Measurements from ENCODE around the gene CMTM6. TPM values are rescaled to one million over a fixed set of nuclear protein-coding genes. Genes with fewer than 3 reads are reported as not detected.
"Not testable (repeated sequence)": the region's sequence is repeated elsewhere in the genome, so short reads cannot be mapped to it uniquely, and the experiment has no call there.

Gene CMTM6
- total RNA-seq, 1 experiment from 2014 or later, result 39.7 TPM

DNA sequence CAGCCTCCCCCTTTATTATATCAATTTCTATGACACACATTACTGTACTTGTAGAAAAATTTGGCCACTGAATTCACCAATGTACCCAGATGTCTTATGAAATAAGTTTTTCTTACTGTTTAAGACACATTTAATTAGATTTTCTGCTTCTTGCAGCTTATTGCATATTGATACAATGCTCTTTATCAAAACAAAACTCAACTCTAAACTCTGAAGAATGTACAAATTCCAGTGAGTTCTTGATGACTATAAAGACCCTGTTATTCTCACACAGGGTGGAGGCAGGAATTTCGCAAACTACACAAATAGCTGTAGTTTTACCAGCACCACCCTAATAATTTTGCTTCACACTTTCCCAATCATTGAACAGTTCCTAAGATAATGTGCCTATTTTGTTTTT, 22.0 kb downstream of the CMTM6 start:
- Mint-ChIP-seq H3K27ac (ENCODE audit: unreplicated experiment) (no peak overlapping the region), H3K27me3 (ENCODE audit: insufficient read depth, unreplicated experiment) (no peaks in the 10 kb centered on the region), H3K4me1 (ENCODE audit: low read depth, unreplicated experiment) (peaks cover 9% of the 10 kb centered on the region), H3K4me3 (ENCODE audit: unreplicated experiment) (no peak overlapping the region), H3K36me3 (ENCODE audit: insufficient read depth, unreplicated experiment) (peaks cover 38% of the 10 kb centered on the region), H3K9me3 (ENCODE audit: unreplicated experiment) (no peaks in the 10 kb centered on the region)
- CTCF ChIA-PET, result no interaction called here
- BruUV-seq (replicated peaks), result no TSS peak
- intact Hi-C loops (cut with micrococcal nuclease; ENCODE audit: unreplicated experiment), result no loop called here
- Histone ChIP-seq H3K4me3 (ENCODE audit: low read depth, low read length) (no peak overlapping the region), H3K4me1 (no peaks in the 10 kb centered on the region), H3K9me3 (no peaks in the 10 kb centered on the region), H3K27me3 (replicated peaks; ENCODE audit: control insufficient read depth, insufficient read depth, low read length) (no peaks in the 10 kb centered on the region), H3K36me3 (ENCODE audit: control insufficient read depth, insufficient read depth, low read length) (no peaks in the 10 kb centered on the region)
- DNase-seq, result no peak
- POLR2A ChIA-PET, result interaction anchor here (0.6 kb wide), 1 partner anchor 22 kb away, joined by 3 read pairs; the partner anchor contains the start of gene CMTM6
- TF ChIP-seq, protein P1, sequence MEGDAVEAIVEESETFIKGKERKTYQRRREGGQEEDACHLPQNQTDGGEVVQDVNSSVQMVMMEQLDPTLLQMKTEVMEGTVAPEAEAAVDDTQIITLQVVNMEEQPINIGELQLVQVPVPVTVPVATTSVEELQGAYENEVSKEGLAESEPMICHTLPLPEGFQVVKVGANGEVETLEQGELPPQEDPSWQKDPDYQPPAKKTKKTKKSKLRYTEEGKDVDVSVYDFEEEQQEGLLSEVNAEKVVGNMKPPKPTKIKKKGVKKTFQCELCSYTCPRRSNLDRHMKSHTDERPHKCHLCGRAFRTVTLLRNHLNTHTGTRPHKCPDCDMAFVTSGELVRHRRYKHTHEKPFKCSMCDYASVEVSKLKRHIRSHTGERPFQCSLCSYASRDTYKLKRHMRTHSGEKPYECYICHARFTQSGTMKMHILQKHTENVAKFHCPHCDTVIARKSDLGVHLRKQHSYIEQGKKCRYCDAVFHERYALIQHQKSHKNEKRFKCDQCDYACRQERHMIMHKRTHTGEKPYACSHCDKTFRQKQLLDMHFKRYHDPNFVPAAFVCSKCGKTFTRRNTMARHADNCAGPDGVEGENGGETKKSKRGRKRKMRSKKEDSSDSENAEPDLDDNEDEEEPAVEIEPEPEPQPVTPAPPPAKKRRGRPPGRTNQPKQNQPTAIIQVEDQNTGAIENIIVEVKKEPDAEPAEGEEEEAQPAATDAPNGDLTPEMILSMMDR (IDR thresholded peaks at IDR 0.05; ENCODE audit: insufficient read depth in 1 of 2, low read depth in 1 of 2, low read length in 1 of 2, severe bottlenecking in 1 of 2, unreplicated experiment in 1 of 2), result no peak

DNA sequence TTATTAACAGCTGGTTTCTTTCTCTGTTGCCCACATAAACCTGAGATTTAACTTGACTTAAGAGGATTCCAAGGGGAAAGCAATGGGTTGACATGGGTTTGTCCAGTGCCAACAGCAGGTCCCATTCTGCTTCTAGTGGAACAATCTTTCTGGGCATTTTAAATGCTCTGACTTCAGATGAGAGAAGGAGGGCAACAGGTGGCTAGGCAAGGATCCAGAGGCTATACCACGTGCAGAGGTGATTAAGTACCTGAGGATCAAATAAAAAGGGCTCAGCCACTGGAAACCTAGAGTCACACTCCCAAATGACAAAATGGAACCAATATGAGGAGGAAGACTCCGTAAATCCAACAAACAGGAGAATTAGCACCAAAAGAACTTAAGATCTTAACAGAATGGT, 28.5 kb downstream of the CMTM6 start:
- intact Hi-C loops (cut with micrococcal nuclease; ENCODE audit: unreplicated experiment), result no loop called here
- Mint-ChIP-seq H3K27ac (ENCODE audit: unreplicated experiment) (no peak overlapping the region), H3K4me3 (ENCODE audit: unreplicated experiment) (no peak overlapping the region), H3K36me3 (ENCODE audit: insufficient read depth, unreplicated experiment) (peaks cover 34% of the 10 kb centered on the region), H3K4me1 (ENCODE audit: low read depth, unreplicated experiment) (no peaks in the 10 kb centered on the region), H3K9me3 (ENCODE audit: unreplicated experiment) (no peaks in the 10 kb centered on the region), H3K27me3 (ENCODE audit: insufficient read depth, unreplicated experiment) (no peaks in the 10 kb centered on the region)
- Histone ChIP-seq H3K4me1 (no peaks in the 10 kb centered on the region), H3K9me3 (no peaks in the 10 kb centered on the region), H3K36me3 (ENCODE audit: control insufficient read depth, insufficient read depth, low read length) (no peaks in the 10 kb centered on the region; the same call in 1 of the 2 replicates), H3K4me3 (ENCODE audit: low read depth, low read length) (no peak overlapping the region), H3K27me3 (replicated peaks; ENCODE audit: control insufficient read depth, insufficient read depth, low read length) (no peaks in the 10 kb centered on the region; the same call in 1 of the 2 replicates)
- CTCF ChIA-PET, result no interaction called here
- DNase-seq, result no peak
- BruUV-seq (replicated peaks), result no TSS peak
- POLR2A ChIA-PET, result no interaction called here
- TF ChIP-seq, protein P1 (IDR thresholded peaks at IDR 0.05; ENCODE audit: insufficient read depth in 1 of 2, low read depth in 1 of 2, low read length in 1 of 2, severe bottlenecking in 1 of 2, unreplicated experiment in 1 of 2), result no peak

DNA sequence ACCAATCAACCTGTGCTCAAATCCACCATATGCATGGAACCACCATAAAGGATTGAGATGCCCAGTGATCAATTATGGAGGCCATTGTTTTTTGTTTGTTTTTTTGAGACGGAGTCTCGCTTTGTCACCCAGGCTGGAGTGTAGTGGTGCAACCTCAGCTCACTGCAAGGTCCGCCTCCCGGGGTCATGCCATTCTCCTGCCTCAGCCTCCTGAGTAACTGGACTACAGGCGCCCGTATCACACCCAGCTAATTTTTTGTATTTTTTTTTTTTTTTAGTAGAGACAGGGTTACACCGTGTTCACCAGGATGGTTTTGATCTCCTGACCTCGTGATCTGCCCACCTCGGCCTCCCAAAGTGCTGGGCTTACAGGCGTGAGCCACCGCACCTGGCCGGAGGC, 30.5 kb downstream of the CMTM6 start:
- H3K4me3 ChIP-seq (ENCODE audit: low read depth, low read length); H3K9me3 Mint-ChIP-seq (ENCODE audit: unreplicated experiment); H3K4me1 Mint-ChIP-seq (ENCODE audit: low read depth, unreplicated experiment); DNase-seq; H3K4me3 Mint-ChIP-seq (ENCODE audit: unreplicated experiment); H3K9me3 ChIP-seq; intact Hi-C loops (cut with micrococcal nuclease; ENCODE audit: unreplicated experiment); BruUV-seq (replicated peaks); H3K27me3 ChIP-seq (replicated peaks; ENCODE audit: control insufficient read depth, insufficient read depth, low read length); H3K36me3 ChIP-seq (ENCODE audit: control insufficient read depth, insufficient read depth, low read length); H3K4me1 ChIP-seq; CTCF ChIA-PET; POLR2A ChIA-PET; H3K27me3 Mint-ChIP-seq (ENCODE audit: insufficient read depth, unreplicated experiment); H3K27ac Mint-ChIP-seq (ENCODE audit: unreplicated experiment): not testable (repeated sequence)
- H3K36me3 Mint-ChIP-seq (ENCODE audit: insufficient read depth, unreplicated experiment), result peaks cover 41% of the 10 kb centered on the region

DNA sequence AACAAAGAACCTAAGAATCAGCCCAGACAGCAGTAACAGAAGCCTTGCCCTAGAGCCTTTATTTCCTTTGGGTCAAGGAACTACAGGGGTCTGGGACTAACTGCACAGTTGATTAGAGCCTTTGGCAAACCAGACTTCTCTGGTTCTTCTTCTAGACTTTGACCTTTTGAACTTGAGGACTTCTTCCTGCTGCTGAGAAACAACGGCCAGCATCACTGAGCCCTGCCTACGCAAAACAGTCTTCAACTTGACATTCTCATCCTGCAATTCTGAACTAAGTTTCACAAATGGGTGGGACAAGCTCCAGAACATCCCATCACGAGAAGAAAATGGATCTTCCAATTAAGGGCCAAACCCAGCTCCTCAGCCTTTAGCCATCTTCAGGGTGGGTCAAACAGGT, 31.4 kb downstream of the CMTM6 start:
- CTCF ChIA-PET, result no interaction called here
- no peak overlapping the region for H3K4me3 ChIP-seq (ENCODE audit: low read depth, low read length)
- H3K36me3 Mint-ChIP-seq (ENCODE audit: insufficient read depth, unreplicated experiment), result peaks cover 35% of the 10 kb centered on the region

More for the DNA sequence above, 31.4 kb downstream of the CMTM6 start:
- intact Hi-C loops (cut with micrococcal nuclease; ENCODE audit: unreplicated experiment), result no loop called here
- BruUV-seq (replicated peaks), result no TSS peak
- no peaks in the 10 kb centered on the region for H3K4me1 ChIP-seq
- no peaks in the 10 kb centered on the region for H3K4me1 Mint-ChIP-seq (ENCODE audit: low read depth, unreplicated experiment)
- no peaks in the 10 kb centered on the region for H3K9me3 ChIP-seq
- no peaks in the 10 kb centered on the region; the same call in 1 of the 2 replicates for H3K36me3 ChIP-seq (ENCODE audit: control insufficient read depth, insufficient read depth, low read length)
- H3K27me3 Mint-ChIP-seq (ENCODE audit: insufficient read depth, unreplicated experiment), result no peaks in the 10 kb centered on the region
- POLR2A ChIA-PET, result no interaction called here
- no peaks in the 10 kb centered on the region; the same call in 1 of the 2 replicates for H3K27me3 ChIP-seq (replicated peaks; ENCODE audit: control insufficient read depth, insufficient read depth, low read length)
- H3K9me3 Mint-ChIP-seq (ENCODE audit: unreplicated experiment), result no peaks in the 10 kb centered on the region
- no peak overlapping the region for H3K4me3 Mint-ChIP-seq (ENCODE audit: unreplicated experiment)
- DNase-seq, result no peak
- TF ChIP-seq, protein P1 (IDR thresholded peaks at IDR 0.05; ENCODE audit: insufficient read depth in 1 of 2, low read depth in 1 of 2, low read length in 1 of 2, severe bottlenecking in 1 of 2, unreplicated experiment in 1 of 2), result no peak
- no peak overlapping the region for H3K27ac Mint-ChIP-seq (ENCODE audit: unreplicated experiment)
